ENCODE measurements around the gene CA7.

Gene CA7

GRCh38 chr16:66834746-66835145 is 9.5 kb upstream of the CA7 start:
- no peak overlapping the region for H3K4me3 Mint-ChIP-seq
- peaks cover 9% of the 10 kb centered on the region for H3K9me3 Mint-ChIP-seq
- no peaks in the 10 kb centered on the region for H3K4me1 Mint-ChIP-seq (ENCODE audit: low read depth)
- intact Hi-C loops (cut with micrococcal nuclease): no loop called here
- H3K36me3 Mint-ChIP-seq (ENCODE audit: low read depth): no peaks in the 10 kb centered on the region
- no peak overlapping the region for H3K27ac Mint-ChIP-seq
- H3K27me3 Mint-ChIP-seq: peaks cover 36% of the 10 kb centered on the region

- Mint-ChIP-seq H3K4me3 (no peak overlapping the region), H3K27ac (no peak overlapping the region), H3K9me3 (peaks cover 9% of the 10 kb centered on the region), H3K27me3 (peaks cover 56% of the 10 kb centered on the region), H3K4me1 (ENCODE audit: low read depth) (peaks cover 17% of the 10 kb centered on the region), H3K36me3 (ENCODE audit: low read depth) (no peaks in the 10 kb centered on the region)
- intact Hi-C loops (cut with micrococcal nuclease): no loop called here
Measured at GRCh38 chr16:66840883-66841282, 3.3 kb upstream of the CA7 start.

- H3K27ac Mint-ChIP-seq: no peak overlapping the region
- peaks cover 17% of the 10 kb centered on the region for H3K4me1 Mint-ChIP-seq (ENCODE audit: low read depth)
- H3K9me3 Mint-ChIP-seq: peaks cover 9% of the 10 kb centered on the region
- H3K27me3 Mint-ChIP-seq: peaks cover 61% of the 10 kb centered on the region
- no peaks in the 10 kb centered on the region for H3K36me3 Mint-ChIP-seq (ENCODE audit: low read depth)
- H3K4me3 Mint-ChIP-seq: no peak overlapping the region
- intact Hi-C loops (cut with micrococcal nuclease): no loop called here
Measured at GRCh38 chr16:66841366-66841765, 2.8 kb upstream of the CA7 start.

- intact Hi-C loops (cut with micrococcal nuclease): no loop called here
- Mint-ChIP-seq H3K9me3 (peaks cover 9% of the 10 kb centered on the region), H3K27me3 (peaks cover 73% of the 10 kb centered on the region), H3K27ac (no peak overlapping the region), H3K4me1 (ENCODE audit: low read depth) (peaks cover 18% of the 10 kb centered on the region), H3K36me3 (ENCODE audit: low read depth) (no peaks in the 10 kb centered on the region), H3K4me3 (no peak overlapping the region)
Measured at GRCh38 chr16:66842765-66843164, 1.4 kb upstream of the CA7 start.

- Mint-ChIP-seq H3K4me1 (ENCODE audit: low read depth) (peaks cover 22% of the 10 kb centered on the region), H3K9me3 (peaks cover 7% of the 10 kb centered on the region), H3K4me3 (no peak overlapping the region), H3K27me3 (peaks cover 74% of the 10 kb centered on the region), H3K27ac (no peak overlapping the region), H3K36me3 (ENCODE audit: low read depth) (no peaks in the 10 kb centered on the region)
- intact Hi-C loops (cut with micrococcal nuclease): no loop called here
Measured at GRCh38 chr16:66843191-66843590, 1.0 kb upstream of the CA7 start.

- H3K27me3 Mint-ChIP-seq: peaks cover 70% of the 10 kb centered on the region
Measured at GRCh38 chr16:66844009-66844341, 239 bp upstream of the CA7 start.

GRCh38 chr16:66845080-66845410 is 831 bp downstream of the CA7 start:
- intact Hi-C loops (cut with micrococcal nuclease): no loop called here
- peak overlapping the region; percentile 63 for H3K4me3 Mint-ChIP-seq
- H3K4me1 Mint-ChIP-seq (ENCODE audit: low read depth): peaks cover 27% of the 10 kb centered on the region
- H3K27ac Mint-ChIP-seq: no peak overlapping the region
- H3K9me3 Mint-ChIP-seq: no peaks in the 10 kb centered on the region
- peaks cover 72% of the 10 kb centered on the region for H3K27me3 Mint-ChIP-seq
- H3K36me3 Mint-ChIP-seq (ENCODE audit: low read depth): no peaks in the 10 kb centered on the region

More at GRCh38 chr16:66844009-66844341, 239 bp upstream of the CA7 start:
- Mint-ChIP-seq H3K27ac (no peak overlapping the region), H3K36me3 (ENCODE audit: low read depth) (no peaks in the 10 kb centered on the region), H3K9me3 (no peaks in the 10 kb centered on the region), H3K4me3 (peak overlapping the region; percentile 68), H3K4me1 (ENCODE audit: low read depth) (peaks cover 27% of the 10 kb centered on the region)
- intact Hi-C loops (cut with micrococcal nuclease): no loop called here

- H3K36me3 Mint-ChIP-seq (ENCODE audit: low read depth): no peaks in the 10 kb centered on the region
- H3K4me1 Mint-ChIP-seq (ENCODE audit: low read depth): peaks cover 34% of the 10 kb centered on the region
- no peak overlapping the region for H3K4me3 Mint-ChIP-seq
- H3K27ac Mint-ChIP-seq: no peak overlapping the region
- H3K9me3 Mint-ChIP-seq: no peaks in the 10 kb centered on the region
- intact Hi-C loops (cut with micrococcal nuclease): no loop called here
- peaks cover 79% of the 10 kb centered on the region for H3K27me3 Mint-ChIP-seq
Measured at GRCh38 chr16:66845791-66846221, 1.6 kb downstream of the CA7 start.

GRCh38 chr16:66846266-66846665 is 2.1 kb downstream of the CA7 start:
- Mint-ChIP-seq H3K9me3 (no peaks in the 10 kb centered on the region), H3K4me3 (no peak overlapping the region), H3K27me3 (peaks cover 84% of the 10 kb centered on the region), H3K27ac (no peak overlapping the region), H3K36me3 (ENCODE audit: low read depth) (no peaks in the 10 kb centered on the region), H3K4me1 (ENCODE audit: low read depth) (peaks cover 33% of the 10 kb centered on the region)
- intact Hi-C loops (cut with micrococcal nuclease): no loop called here

- intact Hi-C loops (cut with micrococcal nuclease): no loop called here
- H3K27ac Mint-ChIP-seq: no peak overlapping the region
- peaks cover 85% of the 10 kb centered on the region for H3K27me3 Mint-ChIP-seq
- no peaks in the 10 kb centered on the region for H3K36me3 Mint-ChIP-seq (ENCODE audit: low read depth)
- no peak overlapping the region for H3K4me3 Mint-ChIP-seq
- peaks cover 31% of the 10 kb centered on the region for H3K4me1 Mint-ChIP-seq (ENCODE audit: low read depth)
- no peaks in the 10 kb centered on the region for H3K9me3 Mint-ChIP-seq
Measured at GRCh38 chr16:66846831-66847230, 2.6 kb downstream of the CA7 start.

GRCh38 chr16:66847533-66848067 is 3.4 kb downstream of the CA7 start:
- Mint-ChIP-seq H3K9me3 (no peaks in the 10 kb centered on the region), H3K4me1 (ENCODE audit: low read depth) (peaks cover 31% of the 10 kb centered on the region), H3K27me3 (peaks cover 87% of the 10 kb centered on the region), H3K4me3 (no peak overlapping the region), H3K27ac (no peak overlapping the region), H3K36me3 (ENCODE audit: low read depth) (no peaks in the 10 kb centered on the region)
- intact Hi-C loops (cut with micrococcal nuclease): no loop called here

GRCh38 chr16:66848172-66848571 is 4.0 kb downstream of the CA7 start:
- intact Hi-C loops (cut with micrococcal nuclease): no loop called here
- Mint-ChIP-seq H3K4me3 (no peak overlapping the region), H3K36me3 (ENCODE audit: low read depth) (no peaks in the 10 kb centered on the region), H3K4me1 (ENCODE audit: low read depth) (peaks cover 31% of the 10 kb centered on the region), H3K27ac (no peak overlapping the region), H3K9me3 (no peaks in the 10 kb centered on the region), H3K27me3 (peaks cover 86% of the 10 kb centered on the region)

GRCh38 chr16:66849021-66849420 is 4.8 kb downstream of the CA7 start:
- Mint-ChIP-seq H3K27me3 (peaks cover 86% of the 10 kb centered on the region), H3K4me3 (no peak overlapping the region), H3K4me1 (ENCODE audit: low read depth) (peaks cover 28% of the 10 kb centered on the region), H3K27ac (no peak overlapping the region), H3K36me3 (ENCODE audit: low read depth) (no peaks in the 10 kb centered on the region), H3K9me3 (no peaks in the 10 kb centered on the region)
- intact Hi-C loops (cut with micrococcal nuclease): no loop called here

GRCh38 chr16:66849549-66849948 is 5.3 kb downstream of the CA7 start:
- Mint-ChIP-seq H3K36me3 (ENCODE audit: low read depth) (no peaks in the 10 kb centered on the region), H3K27me3 (peaks cover 87% of the 10 kb centered on the region), H3K9me3 (no peaks in the 10 kb centered on the region), H3K4me1 (ENCODE audit: low read depth) (peaks cover 26% of the 10 kb centered on the region), H3K27ac (no peak overlapping the region), H3K4me3 (no peak overlapping the region)
- intact Hi-C loops (cut with micrococcal nuclease): no loop called here

GRCh38 chr16:66850115-66850815 is 6.1 kb downstream of the CA7 start:
- Mint-ChIP-seq H3K9me3 (no peaks in the 10 kb centered on the region), H3K4me3 (no peak overlapping the region), H3K27me3 (peaks cover 84% of the 10 kb centered on the region), H3K27ac (no peak overlapping the region), H3K4me1 (ENCODE audit: low read depth) (peaks cover 20% of the 10 kb centered on the region), H3K36me3 (ENCODE audit: low read depth) (no peaks in the 10 kb centered on the region)
- intact Hi-C loops (cut with micrococcal nuclease): no loop called here

All from dendritic cell treated with granulocyte-macrophage colony-stimulating factor and Interleukin-4, amounts not matched to agents 40 ng/mL and 50 ng/mL, for 4 days (primary cell).